GM12864 (cell line): ENCODE data around the gene LDLR.

Experiments
- DNase-seq: peaks from one replicate; pipeline ENCODE4 v3.0.0-alpha.2; 2011; ENCODE audit warnings: low read depth
- H3K4me3 ChIP-seq: 2 replicates; pipeline ENCODE4 v1.5.1; 2011; ENCODE audit warnings: mild to moderate bottlenecking, low read depth, low read length, control low read depth
- TF ChIP-seq, protein P1 (sequence below): IDR thresholded peaks from 2 replicates; pipeline ENCODE4 v1.5.1; 2011; ENCODE audit warnings: low read depth, mild to moderate bottlenecking, moderate library complexity, low read length, control low read depth, inconsistent platforms; ENCODE audit errors: missing control alignments

Gene LDLR

DNA sequence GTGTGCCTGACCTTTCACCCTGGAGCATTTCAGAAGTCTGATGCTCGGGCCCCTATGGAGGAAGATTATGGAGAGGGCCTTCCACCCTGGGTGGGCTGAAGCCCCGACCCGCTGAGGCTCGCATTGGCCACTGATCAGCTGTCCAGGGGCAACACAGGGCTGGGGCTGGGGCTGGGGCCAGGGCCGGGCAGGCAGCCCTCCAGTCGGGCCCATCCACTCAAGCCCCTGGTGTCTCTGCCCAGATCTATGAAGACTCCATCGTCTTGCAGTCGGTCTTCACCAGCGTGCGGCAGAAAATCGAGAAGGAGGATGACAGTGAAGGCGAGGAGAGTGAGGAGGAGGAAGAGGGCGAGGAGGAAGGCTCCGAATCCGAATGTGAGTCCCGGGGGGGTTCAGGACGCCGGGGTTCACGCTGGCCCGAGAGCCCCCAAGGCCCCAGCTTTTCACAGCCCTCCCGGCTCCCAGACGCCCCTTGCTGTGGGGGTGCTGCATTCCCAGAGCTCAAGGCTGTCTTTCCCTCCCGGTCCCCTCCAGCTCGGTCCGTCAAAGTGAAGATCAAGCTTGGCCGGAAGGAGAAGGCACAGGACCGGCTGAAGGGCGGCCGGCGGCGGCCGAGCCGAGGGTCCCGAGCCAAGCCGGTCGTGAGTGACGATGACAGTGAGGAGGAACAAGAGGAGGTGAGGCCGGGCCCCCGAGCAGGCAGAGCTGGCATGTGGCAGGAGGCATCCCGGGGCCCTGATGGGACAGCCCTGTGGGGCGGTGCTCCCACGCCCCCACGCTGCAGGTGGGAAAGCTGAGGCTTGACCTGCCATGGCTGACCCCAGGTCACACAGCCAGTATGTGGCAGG is 29.5 kb upstream of the LDLR start:
- no peak overlapping the region for H3K4me3 ChIP-seq
- TF ChIP-seq, protein P1, sequence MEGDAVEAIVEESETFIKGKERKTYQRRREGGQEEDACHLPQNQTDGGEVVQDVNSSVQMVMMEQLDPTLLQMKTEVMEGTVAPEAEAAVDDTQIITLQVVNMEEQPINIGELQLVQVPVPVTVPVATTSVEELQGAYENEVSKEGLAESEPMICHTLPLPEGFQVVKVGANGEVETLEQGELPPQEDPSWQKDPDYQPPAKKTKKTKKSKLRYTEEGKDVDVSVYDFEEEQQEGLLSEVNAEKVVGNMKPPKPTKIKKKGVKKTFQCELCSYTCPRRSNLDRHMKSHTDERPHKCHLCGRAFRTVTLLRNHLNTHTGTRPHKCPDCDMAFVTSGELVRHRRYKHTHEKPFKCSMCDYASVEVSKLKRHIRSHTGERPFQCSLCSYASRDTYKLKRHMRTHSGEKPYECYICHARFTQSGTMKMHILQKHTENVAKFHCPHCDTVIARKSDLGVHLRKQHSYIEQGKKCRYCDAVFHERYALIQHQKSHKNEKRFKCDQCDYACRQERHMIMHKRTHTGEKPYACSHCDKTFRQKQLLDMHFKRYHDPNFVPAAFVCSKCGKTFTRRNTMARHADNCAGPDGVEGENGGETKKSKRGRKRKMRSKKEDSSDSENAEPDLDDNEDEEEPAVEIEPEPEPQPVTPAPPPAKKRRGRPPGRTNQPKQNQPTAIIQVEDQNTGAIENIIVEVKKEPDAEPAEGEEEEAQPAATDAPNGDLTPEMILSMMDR = no peak
- DNase-seq = no peak

DNA sequence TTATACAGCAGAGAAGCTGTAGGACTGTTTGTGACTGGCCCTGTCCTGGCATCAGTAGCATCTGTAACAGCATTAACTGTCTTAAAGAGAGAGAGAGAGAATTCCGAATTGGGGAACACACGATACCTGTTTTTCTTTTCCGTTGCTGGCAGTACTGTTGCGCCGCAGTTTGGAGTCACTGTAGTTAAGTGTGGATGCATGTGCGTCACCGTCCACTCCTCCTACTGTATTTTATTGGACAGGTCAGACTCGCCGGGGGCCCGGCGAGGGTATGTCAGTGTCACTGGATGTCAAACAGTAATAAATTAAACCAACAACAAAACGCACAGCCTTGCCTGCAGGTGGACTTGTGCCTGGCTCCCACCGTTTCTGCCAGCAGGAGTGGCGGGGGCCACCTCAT is 27.3 kb upstream of the LDLR start:
- TF ChIP-seq, protein P1 = no peak
- DNase-seq = no peak
- no peak overlapping the region for H3K4me3 ChIP-seq

DNA sequence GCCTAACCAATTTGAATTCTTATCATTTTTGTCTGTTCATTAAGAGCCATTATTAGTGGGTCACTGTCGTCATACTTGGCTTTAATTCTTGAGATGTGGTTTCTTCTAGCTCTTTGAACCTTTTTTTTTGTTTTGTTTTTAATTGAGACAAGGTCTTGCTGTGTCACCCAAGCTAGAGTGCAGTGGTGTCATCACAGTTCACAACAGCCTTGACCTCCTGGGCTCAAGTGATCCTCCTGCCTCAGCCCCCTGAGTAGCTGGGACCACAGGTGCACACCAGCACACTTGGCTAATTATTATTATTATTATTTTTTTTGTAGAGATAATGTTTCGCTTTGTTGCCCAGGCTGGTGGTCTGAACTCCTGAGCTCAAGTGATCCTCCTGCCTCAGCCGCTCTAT is 25.8 kb upstream of the LDLR start:
- no peak overlapping the region for H3K4me3 ChIP-seq
- TF ChIP-seq, protein P1 = no peak
- DNase-seq = no peak

DNA sequence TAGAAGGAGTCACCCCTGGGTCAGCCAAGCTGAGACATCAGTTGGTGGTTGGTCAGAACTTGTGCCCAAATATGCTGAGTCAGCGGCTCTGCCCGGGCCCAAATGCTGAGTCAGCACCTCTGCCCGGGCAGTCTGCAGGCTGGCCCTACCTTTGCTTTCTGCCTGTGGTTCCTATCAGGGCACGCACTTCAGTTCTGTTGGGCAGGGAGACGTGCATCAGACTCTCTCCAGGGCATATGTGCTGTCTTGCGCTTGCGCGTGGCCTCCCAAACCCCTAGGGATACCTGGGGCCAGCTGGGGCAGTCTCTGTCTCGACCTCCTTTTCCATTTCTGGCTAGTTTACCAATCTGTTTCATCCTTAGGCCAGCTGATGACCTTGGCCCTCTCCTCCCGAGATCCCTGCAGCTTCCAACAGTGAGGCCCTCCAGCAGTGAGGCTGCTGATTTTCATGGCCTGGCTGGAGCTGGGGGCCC is 24.4 kb upstream of the LDLR start:
- TF ChIP-seq, protein P1 = no peak
- no peak for DNase-seq
- no peak overlapping the region for H3K4me3 ChIP-seq

DNA sequence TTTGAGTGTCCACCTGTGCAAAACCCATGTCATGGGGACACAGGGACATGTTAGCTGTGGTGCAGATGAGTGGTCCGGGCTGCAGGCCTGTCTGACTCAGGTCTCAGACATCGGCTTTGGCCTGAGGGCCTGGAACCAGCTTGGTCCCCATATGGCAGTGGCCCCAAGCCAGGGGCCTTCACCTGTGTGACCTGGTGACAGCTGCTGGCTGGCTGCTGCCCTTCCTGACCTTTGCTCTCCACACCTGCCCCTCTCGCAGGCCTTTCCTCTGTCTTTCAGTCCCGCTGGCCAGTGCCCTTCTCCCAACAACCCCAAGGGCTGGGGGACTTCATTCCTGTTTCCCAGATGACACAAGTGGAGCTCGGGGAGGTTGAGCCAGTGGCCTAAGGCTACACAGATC is 22.9 kb upstream of the LDLR start:
- TF ChIP-seq, protein P1 = no peak
- DNase-seq = no peak
- no peak overlapping the region for H3K4me3 ChIP-seq

DNA sequence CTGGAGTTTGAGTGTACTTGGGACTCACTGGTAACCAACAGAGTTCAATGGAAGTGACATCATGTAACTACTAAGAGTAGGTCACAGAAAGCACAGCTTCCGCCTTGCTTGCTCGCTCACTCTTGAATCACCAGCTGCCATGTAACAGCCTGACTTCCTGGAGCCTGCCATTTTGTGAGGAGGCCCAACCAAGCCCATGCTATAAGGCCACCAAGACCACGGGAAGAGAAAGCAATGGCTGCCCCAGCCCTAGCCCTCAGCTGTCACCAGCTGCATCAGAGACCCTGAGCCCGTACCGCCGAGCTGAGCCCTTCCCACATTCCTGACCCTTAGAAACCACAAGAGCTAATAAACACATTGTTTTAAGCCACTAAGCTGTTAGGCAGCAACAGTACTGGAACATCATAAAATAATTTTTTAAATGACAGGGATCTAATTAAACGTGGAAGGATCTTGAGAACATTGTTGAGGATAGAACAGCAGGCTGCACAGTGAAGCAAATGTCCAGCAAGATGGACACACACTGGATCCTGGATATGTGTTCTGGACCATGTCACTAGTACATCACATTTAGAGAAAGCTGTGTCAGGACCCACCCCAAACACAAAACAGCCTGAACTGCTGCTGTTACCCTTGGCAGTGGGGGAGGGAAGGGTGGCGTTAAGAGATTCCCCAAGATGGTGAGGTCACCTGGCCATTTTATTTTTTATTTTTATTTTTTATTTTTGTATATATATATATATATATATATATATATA is 21.7 kb upstream of the LDLR start:
- TF ChIP-seq, protein P1 = no peak
- DNase-seq = no peak
- H3K4me3 ChIP-seq = no peak overlapping the region
